22Rv1 (cell line): ENCODE data around the gene DHRSX.

Source experiments
- ZFX ChIP-seq: fragments of 450-650 bp; IDR thresholded peaks from 2 replicates; pipeline ENCODE4 v1.6.1; 2017; ENCODE audit warnings: antibody characterized with exemption, borderline replicate concordance
- TF ChIP-seq, protein P1 (sequence below): fragments of 450-650 bp; IDR thresholded peaks from 2 replicates; pipeline ENCODE4 v1.5.1; 2017; ENCODE audit warnings: mild to moderate bottlenecking

DNA sequence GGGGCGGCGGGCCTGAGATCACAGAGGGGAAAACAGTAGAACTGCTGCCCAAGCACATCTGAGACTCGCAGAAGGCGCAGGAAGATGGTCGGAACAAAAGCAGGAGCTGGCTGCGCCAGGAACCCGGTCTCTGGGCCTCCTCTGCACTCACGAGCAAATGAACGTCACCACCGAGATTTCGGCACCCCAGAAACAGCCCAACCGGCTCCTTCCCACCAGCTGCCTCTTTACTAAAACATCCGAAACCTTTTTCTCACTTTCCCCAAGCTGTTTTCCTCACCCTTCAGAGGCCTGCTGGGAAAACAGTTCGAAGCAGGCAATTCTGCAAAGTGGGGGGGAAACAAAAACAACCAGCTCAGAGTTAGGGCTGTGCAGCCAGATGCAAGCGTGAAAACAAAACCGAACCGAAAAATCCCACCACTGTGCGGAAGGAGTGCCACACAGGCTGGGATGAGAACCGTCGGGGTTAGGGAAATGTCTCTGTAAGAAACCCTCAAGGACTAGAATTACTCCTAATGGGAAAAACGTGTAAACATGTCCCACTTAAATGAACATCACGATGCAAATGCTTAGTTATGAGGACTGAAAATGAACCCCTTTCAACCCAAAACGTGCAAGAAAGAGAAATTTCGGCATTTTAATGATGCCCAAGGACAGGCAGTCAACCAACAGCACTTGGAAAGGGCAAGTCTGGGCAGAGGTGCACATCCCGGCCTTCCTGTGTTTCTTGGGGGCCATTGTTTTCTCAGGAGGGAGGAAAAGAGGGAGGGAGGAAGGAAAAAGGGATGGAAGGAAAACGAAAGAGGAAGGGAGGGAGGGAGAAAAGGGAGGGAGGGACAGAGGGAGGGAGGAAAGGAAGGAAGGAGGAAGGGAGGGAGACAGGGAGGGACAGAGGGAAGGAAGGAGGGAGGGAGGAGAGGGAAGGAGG is 15.8 kb downstream of the DHRSX start:
- TF ChIP-seq, protein P1, sequence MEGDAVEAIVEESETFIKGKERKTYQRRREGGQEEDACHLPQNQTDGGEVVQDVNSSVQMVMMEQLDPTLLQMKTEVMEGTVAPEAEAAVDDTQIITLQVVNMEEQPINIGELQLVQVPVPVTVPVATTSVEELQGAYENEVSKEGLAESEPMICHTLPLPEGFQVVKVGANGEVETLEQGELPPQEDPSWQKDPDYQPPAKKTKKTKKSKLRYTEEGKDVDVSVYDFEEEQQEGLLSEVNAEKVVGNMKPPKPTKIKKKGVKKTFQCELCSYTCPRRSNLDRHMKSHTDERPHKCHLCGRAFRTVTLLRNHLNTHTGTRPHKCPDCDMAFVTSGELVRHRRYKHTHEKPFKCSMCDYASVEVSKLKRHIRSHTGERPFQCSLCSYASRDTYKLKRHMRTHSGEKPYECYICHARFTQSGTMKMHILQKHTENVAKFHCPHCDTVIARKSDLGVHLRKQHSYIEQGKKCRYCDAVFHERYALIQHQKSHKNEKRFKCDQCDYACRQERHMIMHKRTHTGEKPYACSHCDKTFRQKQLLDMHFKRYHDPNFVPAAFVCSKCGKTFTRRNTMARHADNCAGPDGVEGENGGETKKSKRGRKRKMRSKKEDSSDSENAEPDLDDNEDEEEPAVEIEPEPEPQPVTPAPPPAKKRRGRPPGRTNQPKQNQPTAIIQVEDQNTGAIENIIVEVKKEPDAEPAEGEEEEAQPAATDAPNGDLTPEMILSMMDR: no peak
- no peak for TF ChIP-seq ZFX
